ENCODE data around the gene FCGR3B.
"Not testable (repeated sequence)": the region's sequence is repeated elsewhere in the genome, so short reads cannot be mapped to it uniquely, and the experiment has no call there.

FCGR3B gene

DNA sequence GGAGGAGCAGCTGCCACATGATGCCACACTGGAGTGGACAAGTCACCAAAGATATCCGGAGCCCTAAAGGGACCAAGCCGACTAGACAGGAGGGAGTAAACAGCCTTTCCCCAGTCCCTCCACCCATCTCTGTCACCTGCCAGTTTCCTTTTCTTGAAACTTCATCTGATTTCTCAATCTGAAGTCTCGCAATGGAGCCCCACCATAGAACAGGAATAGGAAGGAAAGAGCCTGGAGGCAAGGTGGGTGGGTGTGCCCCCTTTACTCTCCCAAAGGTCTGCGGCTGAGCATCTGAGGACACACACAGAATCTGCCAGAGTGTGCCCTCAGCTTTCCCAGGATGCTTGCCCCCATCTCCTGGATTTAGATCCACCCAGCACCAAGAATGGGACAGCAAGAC, at the start of gene FCGR3B:
Gene FCGR3B (minus strand): TSS at position 101 of the 400 bp plus-strand sequence. CDS start 82 bp downstream, at position 19.
- no peak for DNase-seq (ENCODE audit: low spot score)

DNA sequence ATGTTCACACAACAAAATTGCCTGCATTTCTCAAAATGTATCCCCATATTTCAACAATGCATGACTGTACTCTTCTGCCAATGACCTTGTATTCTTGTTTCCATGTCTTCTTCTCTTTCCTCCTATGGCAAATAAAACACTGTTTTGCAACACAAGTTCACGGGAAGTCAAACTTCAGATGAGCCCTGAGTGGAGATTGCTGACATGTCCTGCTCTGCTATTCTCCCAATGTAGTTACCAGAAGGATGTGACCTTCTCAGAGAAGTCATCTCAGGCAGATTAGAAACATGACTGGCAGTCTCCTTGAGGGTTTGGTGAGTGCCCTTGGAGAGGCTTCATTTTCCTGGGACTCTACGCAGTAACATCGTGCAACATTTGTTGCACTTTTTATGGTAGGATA, 47.5 kb upstream of the FCGR3B start:
- DNase-seq (ENCODE audit: low spot score), result no peak

GRCh38 chr1:161676958-161677689, 46.1 kb upstream of the FCGR3B start:
- no peak for DNase-seq (ENCODE audit: low spot score)

GRCh38 chr1:161676441-161676840, 45.5 kb upstream of the FCGR3B start:
- no peak for DNase-seq (ENCODE audit: low spot score)

GRCh38 chr1:161674908-161675307, 43.9 kb upstream of the FCGR3B start:
- DNase-seq (ENCODE audit: low spot score), result not testable (repeated sequence)

GRCh38 chr1:161674447-161674846, 43.5 kb upstream of the FCGR3B start:
- not testable (repeated sequence) for DNase-seq (ENCODE audit: low spot score)

DNA sequence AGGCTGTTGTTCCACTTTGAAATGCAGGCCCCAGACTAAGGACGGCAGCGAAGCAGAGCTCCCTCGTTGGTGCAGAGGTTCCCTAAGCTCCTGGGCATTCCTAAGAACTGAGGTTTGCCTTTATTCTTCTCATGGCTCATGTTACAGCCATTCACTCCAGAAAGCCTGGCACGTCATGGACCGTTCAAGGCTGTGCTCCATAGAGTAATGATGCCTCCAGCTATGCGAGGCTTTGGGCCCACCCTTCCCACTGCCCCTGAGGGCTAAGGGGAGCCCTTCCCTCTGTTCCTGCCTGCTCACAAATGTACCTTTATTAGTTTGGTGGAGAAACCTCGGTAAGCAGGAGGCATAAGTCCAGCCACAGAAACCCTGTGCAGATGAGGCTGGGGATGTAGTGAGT, 42.5 kb upstream of the FCGR3B start:
- not testable (repeated sequence) for DNase-seq (ENCODE audit: low spot score)

- not testable (repeated sequence) for DNase-seq (ENCODE audit: low spot score)
Measured at GRCh38 chr1:161671045-161672020, 40.4 kb upstream of the FCGR3B start.

- DNase-seq (ENCODE audit: low spot score), result not testable (repeated sequence)
Measured at GRCh38 chr1:161664689-161665088, 33.7 kb upstream of the FCGR3B start.

- DNase-seq (ENCODE audit: low spot score), result not testable (repeated sequence)
Measured at GRCh38 chr1:161663569-161663968, 32.6 kb upstream of the FCGR3B start.

DNA sequence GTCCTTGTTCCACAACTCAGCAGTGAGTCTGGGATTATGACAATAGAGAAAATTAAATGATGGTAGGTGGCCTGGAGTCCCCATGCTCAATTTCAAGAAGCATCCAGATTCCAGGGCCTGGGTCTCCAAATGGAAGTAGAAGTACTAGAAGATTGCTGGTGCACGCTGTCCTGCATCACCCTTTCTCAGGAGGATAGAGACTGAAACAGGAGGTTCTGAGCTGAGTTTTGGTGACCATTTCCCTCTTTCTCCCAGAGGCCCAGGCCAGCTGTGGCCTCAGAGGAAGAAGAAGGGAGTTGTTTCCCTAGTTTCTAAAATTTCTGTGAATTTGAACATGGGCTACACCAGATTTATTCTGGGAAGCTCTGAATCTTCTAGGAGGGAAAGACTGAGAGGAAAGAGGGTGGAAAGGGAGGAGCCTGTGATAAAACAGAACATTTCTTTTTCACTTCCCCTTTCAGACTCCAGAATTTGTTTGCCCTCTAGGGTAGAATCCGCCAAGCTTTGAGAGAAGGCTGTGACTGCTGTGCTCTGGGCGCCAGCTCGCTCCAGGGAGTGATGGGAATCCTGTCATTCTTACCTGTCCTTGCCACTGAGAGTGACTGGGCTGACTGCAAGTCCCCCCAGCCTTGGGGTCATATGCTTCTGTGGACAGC, 31.8 kb upstream of the FCGR3B start, which contains the start of gene FCGR2B:
Gene FCGR2B (plus strand): TSS at position 460 of the 656 bp plus-strand sequence. CDS start 99 bp downstream, at position 559.
- DNase-seq (ENCODE audit: low spot score), result not testable (repeated sequence)

DNA sequence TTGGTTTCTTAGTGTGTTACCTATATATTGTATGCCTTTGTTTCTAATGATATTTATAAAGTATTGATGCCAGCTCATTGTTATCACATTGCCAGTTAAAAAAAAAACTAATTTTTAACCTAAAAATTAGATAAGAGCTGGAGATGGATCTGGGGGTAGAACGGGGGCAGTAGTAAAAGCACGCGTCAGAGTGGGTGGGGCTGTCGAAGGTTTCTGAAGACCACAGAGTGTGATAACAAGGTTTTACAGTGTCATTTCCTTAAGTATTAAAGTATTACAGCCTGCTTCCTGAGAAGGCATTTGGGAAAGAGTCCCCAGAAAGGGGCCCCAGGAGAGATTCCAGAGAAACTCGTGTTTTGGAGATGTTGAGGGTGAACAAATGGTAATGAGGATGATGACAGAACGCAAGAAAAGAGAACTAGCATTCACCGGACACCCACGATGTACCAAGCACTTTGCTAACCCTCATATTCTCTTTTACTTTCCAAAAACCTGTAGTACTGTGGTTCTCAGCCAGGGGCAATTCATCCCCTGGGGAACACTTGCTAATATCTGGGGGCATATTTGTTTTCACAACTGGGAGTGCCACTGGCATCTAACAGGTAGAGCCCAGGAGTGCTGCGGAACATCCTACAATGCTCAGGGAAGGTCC, 30.8 kb upstream of the FCGR3B start:
- not testable (repeated sequence) for DNase-seq (ENCODE audit: low spot score)

DNA sequence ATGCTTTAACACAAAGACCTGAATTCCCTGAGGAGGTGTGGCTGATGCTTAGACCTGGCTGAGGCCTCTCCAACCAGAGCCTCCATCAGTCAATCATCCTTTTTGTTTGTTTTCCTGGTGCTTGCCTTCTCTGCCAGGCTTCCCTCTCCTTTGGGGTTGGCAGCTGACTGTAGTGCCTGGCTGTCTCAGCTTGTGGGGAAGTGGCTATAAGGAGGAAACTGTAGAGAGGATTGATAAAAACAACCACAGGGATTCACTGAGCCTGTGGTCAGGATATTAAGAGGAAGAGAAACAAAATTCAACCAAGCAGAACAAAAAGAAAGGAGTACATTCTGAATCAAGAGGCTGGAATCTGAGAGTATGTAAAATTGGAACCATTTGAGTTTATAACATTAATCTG, 27.5 kb upstream of the FCGR3B start:
- not testable (repeated sequence) for DNase-seq (ENCODE audit: low spot score)

GRCh38 chr1:161653971-161654370, 23.0 kb upstream of the FCGR3B start:
- not testable (repeated sequence) for DNase-seq (ENCODE audit: low spot score)

GRCh38 chr1:161653541-161653940, 22.6 kb upstream of the FCGR3B start:
- not testable (repeated sequence) for DNase-seq (ENCODE audit: low spot score)

DNA sequence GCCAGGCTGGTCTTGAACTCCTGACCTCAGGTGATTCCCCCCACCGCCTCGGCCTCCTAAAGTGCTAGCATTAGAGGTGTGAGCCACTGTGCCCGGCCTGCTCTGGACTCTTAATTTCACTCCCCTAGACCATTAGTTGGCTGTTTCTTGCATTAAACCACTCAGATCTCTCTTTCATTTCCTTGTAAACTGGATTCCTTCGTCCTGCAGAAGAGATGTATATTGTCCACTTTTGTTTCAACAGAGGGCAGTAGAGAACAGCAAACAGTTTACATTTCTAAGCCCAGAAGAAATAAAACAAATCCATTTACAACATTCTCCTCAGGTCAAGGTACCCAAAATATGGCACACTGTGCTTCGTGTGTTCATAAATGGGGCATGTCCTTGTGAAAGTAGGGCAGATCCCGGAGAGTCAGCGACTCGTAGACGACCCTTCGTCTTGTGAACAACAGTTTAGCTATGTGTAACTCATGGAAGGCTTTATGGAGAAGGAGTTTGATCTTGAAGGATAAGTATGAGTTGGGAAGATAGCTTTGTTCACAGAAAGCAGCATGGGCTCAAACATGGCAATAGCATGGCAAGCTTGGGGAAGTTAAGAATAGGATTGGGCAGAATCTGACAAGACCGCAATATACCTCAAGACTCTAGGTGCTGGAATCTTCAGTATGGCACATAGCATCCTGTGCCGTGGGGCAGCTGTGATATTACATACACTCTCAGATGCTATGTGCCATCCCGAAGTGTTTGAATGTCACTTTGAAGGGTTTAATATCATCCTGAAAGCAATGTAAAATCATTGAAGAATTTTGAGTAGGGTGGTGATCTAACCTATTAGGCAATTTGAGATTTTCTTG, 16.8 kb upstream of the FCGR3B start:
- peak; percentile 56 for DNase-seq (ENCODE audit: low spot score)

DNA sequence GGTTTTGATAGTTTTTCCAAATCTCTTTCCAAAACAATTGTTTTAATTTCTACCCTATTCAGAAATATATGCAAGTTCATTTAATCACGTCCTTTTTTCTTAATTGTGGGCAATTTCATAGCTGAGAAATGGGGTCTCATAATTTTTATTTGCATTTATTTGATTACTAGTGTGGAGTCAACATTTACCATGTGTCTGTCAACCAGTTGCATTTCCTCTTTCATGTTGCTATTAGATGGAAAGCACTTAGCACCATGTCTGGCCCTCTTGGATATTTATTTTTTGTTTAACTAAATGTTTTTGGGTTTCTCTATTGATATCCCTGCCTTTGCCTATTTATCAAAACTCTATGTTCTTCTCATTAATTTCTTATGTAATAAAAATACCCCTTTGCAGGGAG, 13.9 kb upstream of the FCGR3B start:
- DNase-seq (ENCODE audit: low spot score), result not testable (repeated sequence)

DNA sequence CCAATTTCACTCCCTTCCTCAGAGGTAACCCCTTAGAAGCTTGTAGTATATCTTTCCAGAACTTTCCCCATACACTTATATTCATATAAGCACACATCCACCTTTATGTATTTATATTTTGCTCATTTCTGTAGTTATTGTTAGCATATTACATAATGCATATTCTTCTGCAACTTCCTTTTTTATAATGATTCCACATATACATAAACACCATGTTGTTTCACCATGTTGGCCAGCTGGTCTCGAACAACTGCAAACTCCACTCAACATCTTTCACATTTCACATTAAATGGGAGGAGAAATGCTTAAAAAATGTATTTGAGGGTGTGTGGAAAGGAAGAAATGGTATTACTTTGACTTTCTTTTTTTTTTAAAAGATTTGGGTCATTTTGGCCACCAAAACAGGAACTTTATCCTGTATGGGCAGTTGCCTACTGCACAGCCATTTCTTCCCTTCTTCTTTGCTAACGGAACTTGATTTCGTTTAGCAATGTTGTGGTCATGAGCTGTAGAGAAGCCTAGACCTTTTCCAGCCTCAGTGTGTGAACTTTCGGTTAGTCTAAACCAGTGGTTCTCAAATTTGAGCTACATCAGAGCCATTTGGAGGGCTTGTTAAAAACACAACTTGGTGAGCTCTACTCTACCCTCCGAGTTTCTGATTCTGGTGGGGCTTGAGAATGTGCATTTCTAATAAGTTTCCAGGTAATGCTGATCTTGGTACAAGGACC, 12.7 kb upstream of the FCGR3B start:
- not testable (repeated sequence) for DNase-seq (ENCODE audit: low spot score)

GRCh38 chr1:161642697-161643096, 11.7 kb upstream of the FCGR3B start:
- DNase-seq (ENCODE audit: low spot score), result peak; percentile 45

GRCh38 chr1:161639203-161639602, 8.2 kb upstream of the FCGR3B start:
- DNase-seq (ENCODE audit: low spot score), result peak; percentile 77

All from hematopoietic multipotent progenitor cell treated with erythropoietin and hydrocortisone succinate and interleukin-3 and kit ligand, for 15 days (in vitro differentiated cells).